DND-41 (cell line): ENCODE data around the gene SPEM2.

Source experiments
- ATAC-seq: fragments of 200-7000 bp; cut with Tn5 transposase; 3 replicates; pipeline ENCODE4 v1.9.1; 2021; ENCODE audit warnings: low read depth; ENCODE audit not compliant: insufficient read depth
- DNase-seq: peaks from one replicate; pipeline ENCODE4 v3.0.0-alpha.2; 2020
- H2AFZ ChIP-seq: 2 replicates; pipeline ENCODE4 v1.6.0; 2012; ENCODE audit warnings: low read depth, low read length
- H3K27ac ChIP-seq: 2 replicates; pipeline ENCODE4 v1.5.1; 2012; ENCODE audit warnings: low read length, inconsistent platforms
- H3K27me3 ChIP-seq: fragments of 200-600 bp; sonication (generic); 2 replicates; pipeline ENCODE4 v1.6.0; 2012; ENCODE audit warnings: low read length, mild to moderate bottlenecking, inconsistent platforms; ENCODE audit not compliant: insufficient read depth, poor library complexity
- H3K36me3 ChIP-seq: 2 replicates; pipeline ENCODE4 v1.5.1; 2012; ENCODE audit warnings: low read length, inconsistent platforms; ENCODE audit not compliant: insufficient read depth
- H3K4me1 ChIP-seq: 2 replicates; pipeline ENCODE4 v1.5.1; 2012; ENCODE audit warnings: mild to moderate bottlenecking, low read length; ENCODE audit not compliant: insufficient read depth
- H3K4me2 ChIP-seq: 2 replicates; pipeline ENCODE4 v1.6.0; 2012; ENCODE audit warnings: mild to moderate bottlenecking, moderate library complexity, low read length, inconsistent platforms; ENCODE audit not compliant: insufficient read depth
- H3K4me3 ChIP-seq, 2 experiments: fragments of 200-600 bp in 1 of 2; shearing (Covaris generic) in 1 of 2; 2 replicates each; pipeline ENCODE4 v1.5.1; 2012 to 2016; ENCODE audit warnings: inconsistent platforms in 2 of 2, low read length in 2 of 2, mild to moderate bottlenecking in 2 of 2, low read depth in 1 of 2, moderate library complexity in 1 of 2
- H3K79me2 ChIP-seq: 2 replicates; pipeline ENCODE4 v1.6.0; 2012; ENCODE audit warnings: low read length, inconsistent platforms; ENCODE audit not compliant: insufficient read depth
- H3K9ac ChIP-seq: 2 replicates; pipeline ENCODE4 v1.6.0; 2012; ENCODE audit warnings: low read depth, mild to moderate bottlenecking, inconsistent platforms, low read length, moderate library complexity
- H3K9me3 ChIP-seq: 2 replicates; pipeline ENCODE4 v1.5.1; 2012; ENCODE audit warnings: low read length, moderate library complexity, mild to moderate bottlenecking, inconsistent platforms; ENCODE audit not compliant: insufficient read depth, severe bottlenecking
- H4K20me1 ChIP-seq: 2 replicates; pipeline ENCODE4 v1.6.0; 2012; ENCODE audit warnings: low read length; ENCODE audit not compliant: insufficient read depth
- EZH2 ChIP-seq: IDR thresholded peaks from 3 replicates; pipeline ENCODE4 v1.6.1; 2012; ENCODE audit warnings: borderline replicate concordance, low read depth, mild to moderate bottlenecking, moderate library complexity, low read length, inconsistent platforms; ENCODE audit not compliant: severe bottlenecking
- TF ChIP-seq, protein P1 (sequence below): IDR thresholded peaks from 2 replicates; pipeline ENCODE4 v1.5.1; 2012; ENCODE audit warnings: borderline replicate concordance, low read length, moderate library complexity, mild to moderate bottlenecking; ENCODE audit not compliant: poor library complexity, severe bottlenecking; ENCODE audit errors: extremely low read depth

The SPEM2 gene

DNA sequence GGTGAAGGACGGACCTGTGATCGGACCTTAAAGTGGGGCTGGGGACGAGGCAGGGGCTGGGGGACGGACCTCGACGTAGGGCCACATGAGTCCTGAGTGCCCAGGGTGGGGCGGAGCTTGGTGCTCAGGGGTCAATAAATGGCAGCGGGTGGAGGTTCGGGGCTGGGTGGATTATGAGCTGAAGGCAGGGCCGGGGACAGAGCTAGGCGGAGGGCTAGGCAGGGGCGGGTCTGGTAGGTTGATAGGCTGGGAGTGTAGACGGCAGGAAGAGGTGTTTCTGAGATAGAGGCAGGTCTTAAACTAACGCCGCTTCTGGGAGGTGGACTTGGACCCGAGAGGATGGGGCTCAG, 20.2 kb downstream of the SPEM2 start:
- DNase-seq (no peak), ATAC-seq (peak; percentile 29; the same call in 1 of the 3 replicates)
- Histone ChIP-seq H3K79me2 (no peaks in the 10 kb centered on the region), H3K27me3 (peaks cover 2% of the 10 kb centered on the region), H3K9me3 (no peaks in the 10 kb centered on the region), H4K20me1 (no peaks in the 10 kb centered on the region), H2AFZ (no peak overlapping the region; the same call in 1 of the 2 replicates), H3K4me2 (peak overlapping the region; percentile 52; the same call in 1 of the 2 replicates), H3K36me3 (no peaks in the 10 kb centered on the region), H3K27ac (no peak overlapping the region), H3K9ac (no peak overlapping the region), H3K4me3 (no peak overlapping the region), H3K4me1 (peaks cover 12% of the 10 kb centered on the region)
- TF ChIP-seq EZH2, result no peak
- TF ChIP-seq, protein P1, sequence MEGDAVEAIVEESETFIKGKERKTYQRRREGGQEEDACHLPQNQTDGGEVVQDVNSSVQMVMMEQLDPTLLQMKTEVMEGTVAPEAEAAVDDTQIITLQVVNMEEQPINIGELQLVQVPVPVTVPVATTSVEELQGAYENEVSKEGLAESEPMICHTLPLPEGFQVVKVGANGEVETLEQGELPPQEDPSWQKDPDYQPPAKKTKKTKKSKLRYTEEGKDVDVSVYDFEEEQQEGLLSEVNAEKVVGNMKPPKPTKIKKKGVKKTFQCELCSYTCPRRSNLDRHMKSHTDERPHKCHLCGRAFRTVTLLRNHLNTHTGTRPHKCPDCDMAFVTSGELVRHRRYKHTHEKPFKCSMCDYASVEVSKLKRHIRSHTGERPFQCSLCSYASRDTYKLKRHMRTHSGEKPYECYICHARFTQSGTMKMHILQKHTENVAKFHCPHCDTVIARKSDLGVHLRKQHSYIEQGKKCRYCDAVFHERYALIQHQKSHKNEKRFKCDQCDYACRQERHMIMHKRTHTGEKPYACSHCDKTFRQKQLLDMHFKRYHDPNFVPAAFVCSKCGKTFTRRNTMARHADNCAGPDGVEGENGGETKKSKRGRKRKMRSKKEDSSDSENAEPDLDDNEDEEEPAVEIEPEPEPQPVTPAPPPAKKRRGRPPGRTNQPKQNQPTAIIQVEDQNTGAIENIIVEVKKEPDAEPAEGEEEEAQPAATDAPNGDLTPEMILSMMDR, result no peak

DNA sequence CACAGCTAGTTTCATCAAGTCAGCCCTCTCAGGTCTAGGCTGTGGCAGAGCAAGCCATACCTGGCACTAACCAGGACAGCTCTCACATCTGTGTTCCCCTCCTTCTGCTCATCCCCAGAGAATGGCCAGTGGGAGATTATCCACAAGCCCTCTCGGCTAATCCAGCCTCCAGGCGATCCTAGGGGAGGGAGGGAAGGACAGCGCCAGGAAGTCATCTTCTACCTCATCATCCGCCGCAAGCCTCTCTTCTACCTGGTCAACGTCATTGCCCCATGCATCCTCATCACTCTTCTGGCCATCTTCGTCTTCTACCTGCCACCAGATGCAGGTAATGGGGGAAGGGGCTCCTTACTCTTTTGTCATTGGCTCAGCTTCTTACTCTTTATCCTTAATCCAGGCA, 23.0 kb downstream of the SPEM2 start:
- H3K79me2 ChIP-seq, result no peaks in the 10 kb centered on the region
- no peak for ATAC-seq
- H3K4me3 ChIP-seq, result no peak overlapping the region
- H3K9ac ChIP-seq, result no peak overlapping the region
- TF ChIP-seq, protein P1, result no peak
- peaks cover 12% of the 10 kb centered on the region for H3K4me1 ChIP-seq
- no peak overlapping the region for H3K27ac ChIP-seq
- no peak overlapping the region for H3K4me2 ChIP-seq
- H4K20me1 ChIP-seq, result no peaks in the 10 kb centered on the region
- H3K9me3 ChIP-seq, result no peaks in the 10 kb centered on the region
- no peak overlapping the region for H2AFZ ChIP-seq
- peaks cover 2% of the 10 kb centered on the region for H3K27me3 ChIP-seq
- DNase-seq, result no peak
- H3K36me3 ChIP-seq, result no peaks in the 10 kb centered on the region

DNA sequence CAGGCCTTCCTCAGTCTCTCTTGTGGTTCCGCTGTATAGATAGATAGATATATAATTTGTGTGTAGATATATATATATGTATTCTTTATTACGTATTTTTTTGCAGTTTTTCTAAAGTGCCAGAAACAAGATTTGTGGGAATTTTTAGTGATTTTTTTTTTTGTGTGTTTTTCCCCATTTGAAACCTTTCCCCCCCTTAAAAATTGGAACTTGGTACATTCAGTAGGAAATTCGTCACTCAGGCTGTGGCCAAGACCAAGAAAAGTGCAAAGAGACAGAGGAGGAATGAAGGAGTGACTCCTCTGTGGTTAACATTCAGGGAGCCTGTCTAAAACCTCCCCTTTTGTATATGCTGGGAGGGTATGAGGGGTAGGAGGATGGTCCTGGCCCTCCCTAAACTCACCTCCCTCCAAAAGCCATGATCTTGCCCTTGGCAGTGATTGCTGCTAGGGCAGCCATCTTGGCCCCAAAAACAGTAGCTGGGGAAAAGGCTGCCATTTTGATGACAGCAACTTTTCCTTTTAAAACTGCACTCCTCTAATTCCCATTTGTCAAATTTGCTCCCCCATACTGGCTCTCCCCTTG, 34.6 kb downstream of the SPEM2 start:
- H3K36me3 ChIP-seq, result peaks cover 34% of the 10 kb centered on the region
- no peak overlapping the region for H3K4me2 ChIP-seq
- ATAC-seq (no peak), DNase-seq (no peak)
- TF ChIP-seq EZH2, result no peak
- H3K27me3 ChIP-seq, result no peaks in the 10 kb centered on the region
- H3K9ac ChIP-seq, result no peak overlapping the region
- no peaks in the 10 kb centered on the region; the same call in 1 of the 2 replicates for H4K20me1 ChIP-seq
- H3K79me2 ChIP-seq, result peaks cover 3% of the 10 kb centered on the region; the same call in 1 of the 2 replicates
- no peak overlapping the region for H2AFZ ChIP-seq
- H3K4me3 ChIP-seq, result no peak overlapping the region
- peaks cover 10% of the 10 kb centered on the region for H3K4me1 ChIP-seq
- no peak overlapping the region for H3K27ac ChIP-seq
- H3K9me3 ChIP-seq, result no peaks in the 10 kb centered on the region

DNA sequence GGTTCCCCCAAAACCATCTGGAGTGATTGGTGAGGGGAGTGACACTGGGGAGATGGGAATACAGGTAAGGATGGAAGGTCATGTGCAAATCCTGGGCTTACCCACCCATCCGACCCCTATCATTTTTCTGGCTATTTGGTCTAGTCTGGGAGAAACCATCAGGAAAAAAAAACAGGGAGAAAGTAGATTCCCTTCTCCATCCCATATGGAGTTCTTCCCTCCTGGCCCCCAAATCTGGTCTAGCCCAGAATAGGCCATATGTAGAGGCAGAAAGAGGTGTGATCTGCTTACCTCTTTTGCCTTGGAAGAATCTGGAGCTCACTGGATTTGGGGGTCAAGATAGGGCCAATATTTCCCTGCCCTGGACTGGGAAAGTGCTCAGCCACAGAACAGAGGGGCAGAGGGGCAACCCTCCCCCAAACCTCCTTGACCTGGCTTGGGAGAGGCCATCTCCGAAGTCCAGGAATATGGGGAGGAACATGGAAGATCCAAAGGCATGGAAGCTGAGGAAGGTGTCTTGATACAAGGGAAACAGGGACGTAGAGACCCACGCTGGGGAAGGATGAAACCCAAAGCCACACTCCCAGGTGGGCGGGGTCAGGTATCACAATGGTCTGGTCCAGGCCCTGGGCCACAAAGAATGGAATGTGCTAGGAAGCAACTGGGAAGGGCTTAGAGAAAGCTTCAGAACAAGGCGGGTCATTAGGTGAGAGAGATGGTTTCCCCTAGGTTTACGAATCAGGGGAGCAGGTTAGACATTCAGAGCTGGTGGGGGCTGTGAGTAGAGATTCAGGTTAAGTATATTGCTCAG, 35.6 kb downstream of the SPEM2 start:
- no peaks in the 10 kb centered on the region; the same call in 1 of the 2 replicates for H4K20me1 ChIP-seq
- TF ChIP-seq EZH2, result no peak
- TF ChIP-seq, protein P1, result no peak
- no peaks in the 10 kb centered on the region; the same call in 1 of the 2 replicates for H3K79me2 ChIP-seq
- ATAC-seq (no peak), DNase-seq (no peak)
- H3K36me3 ChIP-seq, result peaks cover 41% of the 10 kb centered on the region
- H3K4me1 ChIP-seq, result peaks cover 8% of the 10 kb centered on the region
- H3K9ac ChIP-seq, result no peak overlapping the region
- H3K9me3 ChIP-seq, result no peaks in the 10 kb centered on the region
- H3K27me3 ChIP-seq, result no peaks in the 10 kb centered on the region
- no peak overlapping the region for H3K4me2 ChIP-seq
- no peak overlapping the region for H3K4me3 ChIP-seq
- H3K27ac ChIP-seq, result no peak overlapping the region
- no peak overlapping the region for H2AFZ ChIP-seq
